Measurements from ENCODE around the gene MTMR6.

DNA sequence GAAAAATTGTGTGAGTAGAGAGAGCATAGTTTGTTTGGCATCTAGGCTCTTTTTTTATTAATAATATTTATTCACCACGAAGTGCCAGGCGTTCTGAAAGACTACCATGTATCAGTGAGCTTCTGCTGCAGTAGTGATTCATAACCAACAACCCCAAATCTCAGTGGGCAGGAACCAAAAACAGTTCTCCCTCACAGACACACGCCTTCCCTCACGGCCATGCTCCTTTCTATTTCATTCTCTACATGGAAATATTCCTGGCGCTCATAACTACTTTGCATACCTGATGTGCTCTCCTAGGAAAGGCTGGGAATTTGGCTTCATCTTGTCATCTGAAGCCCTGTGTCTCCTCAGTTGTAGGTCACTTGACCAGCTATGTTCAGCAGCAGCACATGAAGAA, 88.6 kb downstream of the MTMR6 start:
- TF ChIP-seq, protein P1, sequence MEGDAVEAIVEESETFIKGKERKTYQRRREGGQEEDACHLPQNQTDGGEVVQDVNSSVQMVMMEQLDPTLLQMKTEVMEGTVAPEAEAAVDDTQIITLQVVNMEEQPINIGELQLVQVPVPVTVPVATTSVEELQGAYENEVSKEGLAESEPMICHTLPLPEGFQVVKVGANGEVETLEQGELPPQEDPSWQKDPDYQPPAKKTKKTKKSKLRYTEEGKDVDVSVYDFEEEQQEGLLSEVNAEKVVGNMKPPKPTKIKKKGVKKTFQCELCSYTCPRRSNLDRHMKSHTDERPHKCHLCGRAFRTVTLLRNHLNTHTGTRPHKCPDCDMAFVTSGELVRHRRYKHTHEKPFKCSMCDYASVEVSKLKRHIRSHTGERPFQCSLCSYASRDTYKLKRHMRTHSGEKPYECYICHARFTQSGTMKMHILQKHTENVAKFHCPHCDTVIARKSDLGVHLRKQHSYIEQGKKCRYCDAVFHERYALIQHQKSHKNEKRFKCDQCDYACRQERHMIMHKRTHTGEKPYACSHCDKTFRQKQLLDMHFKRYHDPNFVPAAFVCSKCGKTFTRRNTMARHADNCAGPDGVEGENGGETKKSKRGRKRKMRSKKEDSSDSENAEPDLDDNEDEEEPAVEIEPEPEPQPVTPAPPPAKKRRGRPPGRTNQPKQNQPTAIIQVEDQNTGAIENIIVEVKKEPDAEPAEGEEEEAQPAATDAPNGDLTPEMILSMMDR (IDR thresholded peaks at IDR 0.05; ENCODE audit: poor library complexity, severe bottlenecking) = no peak
- TF ChIP-seq POLR2AphosphoS5 (IDR thresholded peaks at IDR 0.05) = no peak
